Fibroblast of skin of scalp (primary cell): ENCODE data around the gene DDX42. TPM values are rescaled to one million over a fixed set of nuclear protein-coding genes. Genes with fewer than 3 reads are reported as not detected.

ENCODE experiments used
- DNase-seq: peaks from one replicate; pipeline ENCODE4 v3.0.0-alpha.2; 2013
- polyA plus RNA-seq, 2 experiments: library from polyadenylated mRNA; unstranded; fragments of 120-200 nt; gene quantifications; one replicate each; pipeline ENCODE4 v1.2.1, GENCODE V29; 2013; ENCODE audit not compliant: insufficient read length in 2 of 2

The DDX42 gene
- 91.5 TPM for polyA plus RNA-seq (2013, experiment 1 of 2; ENCODE audit: insufficient read length)
- 91.9 TPM for polyA plus RNA-seq (2013, experiment 2 of 2; ENCODE audit: insufficient read length)

DNA sequence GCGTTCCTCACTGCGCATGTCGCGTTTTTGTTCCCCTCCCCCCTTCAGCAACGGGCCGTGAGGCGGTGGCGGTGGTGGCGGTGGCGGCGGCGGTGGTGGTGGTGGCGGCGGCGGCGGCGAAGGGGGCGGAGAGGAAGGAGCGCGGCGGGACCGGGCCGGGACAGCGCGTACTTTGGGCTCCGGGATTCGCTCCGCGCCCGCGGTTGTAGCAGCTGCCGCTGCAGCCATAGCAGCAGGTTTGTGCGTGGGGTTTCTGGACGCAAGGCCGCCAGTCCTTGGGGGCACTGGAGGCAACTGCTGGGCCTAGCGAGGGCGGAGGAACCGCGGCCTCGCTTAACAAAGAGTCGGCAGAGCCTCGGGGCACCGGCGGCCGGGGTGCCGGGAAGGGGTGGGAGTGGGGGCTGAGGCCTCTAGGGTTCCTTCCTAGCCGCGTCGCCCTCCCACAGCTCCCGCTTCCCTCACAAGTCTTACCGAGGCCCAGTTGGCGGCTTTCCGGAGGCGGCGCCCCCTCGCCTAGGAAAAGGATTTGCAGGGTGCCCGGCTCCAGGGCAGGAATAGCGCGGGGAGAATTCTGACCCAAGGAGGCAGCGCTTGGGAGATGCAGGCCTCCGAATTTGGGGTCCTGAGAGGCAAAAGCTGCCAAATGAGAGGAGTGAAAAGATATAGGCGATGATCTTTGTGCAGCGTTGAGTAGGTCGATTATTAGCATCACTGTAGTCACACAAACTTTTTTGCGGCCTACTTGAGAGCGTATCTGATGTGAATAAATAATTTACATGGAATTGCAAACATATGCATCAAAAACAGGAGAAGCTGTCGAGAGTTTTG is at the start of gene DDX42:
Gene DDX42 (plus strand): TSS at position 30 of the 828 bp plus-strand sequence. CDS start 12,880 bp downstream, outside the sequence.
- peak; percentile 62 for DNase-seq

DNA sequence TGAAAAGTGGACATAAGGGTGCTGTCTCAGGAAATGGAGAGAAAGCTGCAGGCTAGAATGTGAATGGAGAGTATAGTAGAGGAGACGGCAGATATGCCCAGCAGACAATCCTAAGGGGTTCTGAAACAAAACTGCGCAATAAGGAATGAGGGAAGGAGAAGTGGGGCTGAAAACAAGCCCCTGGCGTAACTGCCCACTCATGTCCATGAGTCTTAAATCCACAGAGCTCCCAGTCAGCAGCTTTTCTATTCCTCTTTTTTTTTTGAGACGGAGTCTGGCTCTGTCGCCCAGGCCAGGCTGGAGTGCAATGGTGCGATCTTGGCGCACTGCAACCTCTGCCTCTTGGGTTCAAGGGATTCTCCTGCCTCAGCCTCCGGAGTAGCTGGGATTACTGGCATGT is 38.3 kb upstream of the DDX42 start:
- DNase-seq: no peak

DNA sequence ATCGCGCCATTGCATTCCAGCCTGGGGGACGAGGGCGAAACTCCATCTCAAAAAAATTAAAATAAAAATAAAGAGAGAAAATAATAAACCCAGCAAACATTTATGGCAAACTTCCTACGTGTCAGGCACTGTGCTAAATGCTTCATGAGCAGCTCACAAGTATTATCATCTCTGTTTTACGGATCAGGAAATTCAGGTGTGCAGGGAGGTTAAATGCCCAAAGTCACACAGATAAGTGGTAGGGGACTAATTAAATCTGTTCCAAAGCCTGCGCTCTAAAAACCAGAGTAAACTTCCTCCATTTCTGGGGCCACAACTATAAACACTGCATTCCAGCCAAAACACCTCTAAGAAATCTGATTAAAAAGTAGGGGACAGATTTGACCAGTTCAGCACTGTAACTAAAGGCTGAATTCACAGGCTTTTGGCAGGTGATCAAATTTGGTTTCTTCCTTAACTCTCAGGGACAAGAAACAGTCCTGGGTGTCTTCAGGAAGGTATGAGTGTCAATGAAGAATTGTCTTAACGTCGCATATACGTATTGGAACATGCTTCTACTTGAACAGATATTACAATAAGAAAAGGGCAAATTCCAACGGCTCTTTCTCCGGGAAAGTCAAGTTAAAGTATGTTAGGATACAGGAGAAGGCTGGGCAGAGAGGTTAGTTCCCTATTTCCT is 33.4 kb upstream of the DDX42 start:
- no peak for DNase-seq

DNA sequence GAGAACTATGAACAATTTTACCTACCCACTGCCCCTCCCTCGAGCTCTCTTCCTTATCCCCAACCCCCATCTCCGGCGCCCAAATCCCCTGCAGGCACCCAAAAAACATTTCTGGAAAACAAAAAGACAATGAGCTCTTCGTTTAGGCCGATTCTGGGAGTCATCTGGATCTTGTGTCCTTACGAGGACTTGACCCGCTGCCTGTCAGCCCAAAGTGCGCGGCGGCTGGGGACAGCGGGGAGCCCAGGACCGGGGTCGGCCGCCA is 32.9 kb upstream of the DDX42 start:
- no peak for DNase-seq

- peak; percentile 96 for DNase-seq
These were observed 32.4 kb upstream of the DDX42 start, which contains the start of gene STRADA for GRCh38 chr17:63741408-63742173. STRADA (minus strand) TSS chr17:63741799; CDS start chr17:63728369, 13,430 bp downstream.

GRCh38 chr17:63751806-63752205 is 22.2 kb upstream of the DDX42 start:
- no peak for DNase-seq

- DNase-seq: no peak
These were observed 21.3 kb upstream of the DDX42 start for GRCh38 chr17:63752707-63753106.

DNA sequence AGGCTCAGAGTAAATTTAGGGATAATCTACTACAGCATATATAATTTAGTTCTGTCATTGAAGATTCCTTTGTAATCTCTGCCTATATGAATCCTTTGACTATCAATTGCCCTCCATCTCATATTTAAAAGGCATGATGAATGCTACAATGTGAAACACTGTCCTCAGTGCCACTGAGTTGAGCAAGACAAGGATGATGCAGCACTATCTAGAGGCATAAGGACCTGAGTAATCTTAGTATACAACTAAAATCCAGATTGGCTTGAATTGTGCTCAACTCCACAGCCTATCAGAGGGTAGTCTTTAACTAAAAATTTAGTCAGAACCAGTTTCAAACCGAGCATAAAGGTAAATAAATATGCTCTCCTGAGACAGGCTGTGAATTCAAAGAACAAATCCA is 20.8 kb upstream of the DDX42 start:
- no peak for DNase-seq

DNA sequence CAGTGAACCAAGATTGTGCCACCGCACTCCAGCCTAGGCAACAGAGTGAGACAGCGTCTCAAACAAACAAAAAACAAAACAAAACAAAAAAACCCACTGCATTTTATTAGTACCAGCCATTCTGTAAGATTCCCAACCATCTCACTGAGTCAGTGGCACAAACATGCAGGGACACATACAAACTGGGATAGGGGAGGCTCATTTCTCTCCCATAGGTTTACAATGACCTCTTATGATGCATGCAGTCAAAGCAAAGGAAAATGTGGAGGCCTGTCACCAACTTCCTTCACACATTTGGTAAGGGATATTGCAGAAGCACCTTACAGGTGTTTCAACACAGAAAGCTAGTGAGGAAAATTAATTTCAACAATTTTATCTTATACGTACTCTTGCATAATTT is 19.9 kb upstream of the DDX42 start:
- no peak for DNase-seq

DNA sequence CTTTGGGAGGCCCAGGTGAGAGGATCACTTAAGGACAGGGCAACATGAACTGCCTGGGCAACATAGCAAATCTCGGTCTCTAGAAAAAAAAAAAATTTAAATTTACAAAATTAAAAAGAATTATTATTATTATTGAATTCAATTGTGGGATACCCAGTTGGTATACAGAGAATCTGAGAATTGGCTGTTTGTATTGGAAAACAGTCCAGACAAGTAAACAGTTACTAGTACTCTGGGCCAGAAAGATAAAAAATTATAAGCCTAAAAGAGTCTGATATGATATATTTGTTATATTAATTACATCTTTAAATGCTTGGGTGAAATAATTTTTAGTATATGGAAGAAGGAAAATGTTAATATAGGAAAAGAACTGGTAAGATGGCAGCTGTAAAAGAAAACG is 15.5 kb upstream of the DDX42 start:
- DNase-seq: no peak

GRCh38 chr17:63760771-63761539 is 13.0 kb upstream of the DDX42 start:
- DNase-seq: no peak

DNA sequence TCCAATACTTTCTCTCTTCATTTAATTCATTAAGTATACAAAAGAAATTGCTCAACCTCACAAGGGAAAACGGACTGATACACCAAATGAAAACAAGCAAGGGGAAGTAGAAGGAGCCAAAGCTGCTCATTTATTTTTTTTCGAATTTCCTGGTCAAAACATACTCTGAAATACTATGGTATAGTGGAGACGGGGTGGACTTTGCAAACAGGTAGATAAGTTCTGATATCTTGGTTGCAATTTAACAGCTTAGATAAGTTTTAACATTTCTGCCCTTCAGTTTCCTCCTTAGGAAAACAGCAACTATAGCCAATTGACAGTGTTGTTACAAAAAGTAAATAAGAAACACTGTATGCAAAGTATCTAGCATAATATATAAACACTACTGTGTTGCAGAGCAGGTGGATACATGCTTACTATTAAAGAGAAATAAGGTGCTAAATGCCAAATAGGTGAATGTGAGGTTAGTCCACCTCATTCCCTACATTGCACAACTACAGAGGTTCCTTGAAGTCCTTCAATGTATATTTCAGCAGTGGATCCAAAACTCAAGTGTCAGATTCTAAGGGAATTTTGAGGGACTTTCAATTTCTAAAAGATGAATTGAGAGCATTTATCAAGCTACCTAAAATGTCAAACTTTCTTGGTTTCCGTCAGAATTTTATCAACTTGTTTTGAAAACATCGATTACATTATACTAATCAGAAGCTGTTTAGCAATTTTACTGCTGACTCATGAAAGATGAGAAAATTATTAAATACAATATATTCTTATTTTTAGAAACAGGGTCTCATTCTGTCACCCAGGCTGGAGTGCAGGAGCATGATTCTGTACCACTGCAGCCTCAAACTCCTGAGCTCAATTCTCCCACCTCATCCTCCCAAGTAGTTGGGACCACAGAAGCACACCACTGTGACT is 11.6 kb upstream of the DDX42 start:
- DNase-seq: no peak

DNA sequence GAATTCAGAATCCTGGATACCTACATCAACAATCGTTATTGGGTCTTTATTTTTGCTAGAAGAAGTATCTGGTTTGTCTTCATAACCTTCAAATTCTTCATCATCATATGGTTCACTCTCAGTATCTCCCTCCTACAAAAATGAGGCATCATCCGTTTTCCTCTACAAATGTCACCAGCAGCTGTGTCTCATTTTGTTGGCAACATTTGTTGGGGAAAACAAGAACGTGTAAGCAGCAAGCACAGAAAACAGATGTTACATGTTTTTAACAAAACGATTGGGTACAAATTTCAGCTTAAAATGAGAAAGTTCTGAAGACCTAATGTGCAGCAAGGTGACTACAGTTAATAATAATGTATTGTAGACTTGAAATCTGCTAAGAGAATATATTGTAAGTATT is 9.3 kb upstream of the DDX42 start:
- DNase-seq: no peak

GRCh38 chr17:63766754-63767153 is 7.2 kb upstream of the DDX42 start:
- no peak for DNase-seq

DNA sequence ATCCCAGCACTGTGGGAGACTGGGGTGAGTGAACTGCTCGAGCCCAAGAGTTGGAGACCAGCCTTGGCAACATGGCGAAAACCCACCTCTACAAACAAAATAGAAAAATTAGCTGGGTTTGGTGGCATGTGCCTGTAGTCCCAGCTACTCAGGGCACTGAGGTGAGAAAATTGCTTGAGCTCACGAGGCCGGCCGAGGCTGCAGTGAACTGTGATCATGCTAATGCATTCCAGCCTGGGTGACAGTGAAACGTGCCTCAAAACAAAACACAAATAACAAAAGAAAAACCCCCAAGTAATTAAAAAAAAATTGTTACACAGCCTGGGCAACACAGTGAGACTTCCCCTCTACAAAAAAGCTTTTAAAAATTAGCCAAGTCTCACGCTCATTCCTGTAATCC is 5.5 kb upstream of the DDX42 start:
- no peak for DNase-seq

DNA sequence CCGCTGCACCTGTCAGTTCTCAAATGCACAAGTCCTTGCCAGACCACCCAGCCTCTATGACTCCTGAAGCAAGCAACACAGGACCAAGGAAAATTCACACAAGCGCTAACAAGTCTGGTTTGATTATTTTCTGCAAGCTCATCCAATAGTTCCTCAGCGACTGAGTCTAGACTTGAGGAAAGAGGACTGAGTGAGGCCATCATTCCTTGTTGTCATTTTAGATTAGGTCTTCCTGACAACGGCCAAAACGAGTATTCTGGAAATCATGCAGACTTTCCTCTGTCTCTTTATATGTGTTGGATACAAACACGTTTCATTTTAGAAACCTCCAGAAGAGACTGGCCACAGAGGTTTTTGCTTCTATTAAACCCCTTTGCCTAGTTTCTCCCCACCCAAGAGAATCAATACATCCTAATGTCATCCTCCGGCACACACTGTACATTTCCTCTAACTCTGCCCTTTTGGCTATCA is 1.1 kb upstream of the DDX42 start:
- DNase-seq: peak; percentile 5

DNA sequence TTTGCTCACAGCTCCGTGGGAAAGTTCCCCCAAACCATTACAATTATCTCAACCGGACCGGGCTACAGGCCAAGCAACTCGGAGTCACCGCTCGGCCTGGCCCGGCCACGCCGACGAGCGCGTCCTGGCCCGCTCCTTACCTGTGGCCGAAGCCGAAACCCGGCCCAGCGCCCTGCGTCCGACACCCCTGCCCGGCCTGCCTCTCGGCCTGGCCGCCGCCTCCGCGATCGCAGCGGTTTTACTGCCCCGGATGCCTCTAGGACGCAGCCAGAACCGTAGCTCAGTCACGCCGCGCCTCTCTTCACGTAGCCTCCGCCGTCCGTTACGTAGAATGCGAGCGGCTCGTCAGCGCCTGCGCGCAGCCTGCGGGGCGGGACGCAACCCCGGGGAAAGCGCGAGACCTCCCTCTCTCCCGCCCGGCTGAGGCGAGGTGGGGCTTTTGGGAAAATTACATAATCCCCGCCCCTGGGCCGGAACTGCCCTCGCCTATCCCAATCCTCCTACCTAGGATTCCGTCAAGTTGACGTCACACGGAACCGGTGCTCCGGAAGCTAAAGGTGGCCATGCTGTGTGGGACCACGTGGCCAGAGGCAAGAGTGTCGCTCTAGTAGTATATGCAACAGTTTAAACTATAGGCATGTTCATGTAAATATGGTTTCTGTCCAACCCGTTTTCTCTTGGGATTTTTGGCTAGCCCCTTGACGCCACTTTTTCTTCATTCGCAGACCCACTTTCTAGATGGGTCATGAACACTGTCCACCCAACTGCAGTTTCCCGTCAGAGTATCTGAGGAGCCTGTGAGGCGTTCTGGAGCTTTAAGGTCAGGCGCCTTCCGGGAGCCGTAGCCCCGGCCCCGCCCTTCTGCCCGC is 464 bp upstream of the DDX42 start, which contains the start of gene CCDC47:
Gene CCDC47 (minus strand): TSS at position 326 of the 869 bp plus-strand sequence. CDS start 7,422 bp downstream, outside the sequence.
- peak; percentile 100 for DNase-seq

DNA sequence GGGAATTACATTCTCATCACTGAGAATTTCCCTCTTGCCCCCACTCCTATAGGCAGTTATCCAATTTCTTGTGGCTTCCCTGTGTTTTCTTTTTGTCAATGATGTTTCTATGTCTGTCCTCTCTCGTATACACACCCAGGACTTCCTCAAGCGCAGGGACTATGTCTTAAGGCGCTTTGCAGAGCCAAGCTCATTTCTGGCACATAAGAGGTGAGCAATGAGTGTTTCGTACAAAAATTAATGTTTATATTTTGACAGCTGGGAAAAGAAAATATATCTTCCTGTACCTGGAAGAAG is 947 bp downstream of the DDX42 start:
- peak; percentile 4 for DNase-seq

DNA sequence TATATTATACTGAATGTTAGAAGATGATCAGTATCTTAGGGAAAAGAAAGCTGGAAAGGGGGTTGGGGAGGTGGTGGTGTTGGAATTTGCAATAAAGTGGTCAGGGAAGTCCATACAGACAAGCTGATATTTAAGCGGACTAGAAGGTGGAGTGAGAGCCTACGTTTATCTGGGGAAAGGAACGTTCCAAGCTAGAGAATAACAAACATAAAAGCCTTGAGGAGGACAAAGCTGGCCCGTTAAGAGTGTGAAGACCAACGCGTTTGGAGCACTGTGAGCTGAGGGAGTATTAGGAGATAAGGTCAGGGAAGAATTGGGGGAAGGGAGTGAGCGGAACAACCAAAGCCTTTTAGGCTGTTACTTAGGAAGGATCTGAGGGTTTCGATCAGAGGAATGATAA is 1.4 kb downstream of the DDX42 start:
- DNase-seq: no peak

DNA sequence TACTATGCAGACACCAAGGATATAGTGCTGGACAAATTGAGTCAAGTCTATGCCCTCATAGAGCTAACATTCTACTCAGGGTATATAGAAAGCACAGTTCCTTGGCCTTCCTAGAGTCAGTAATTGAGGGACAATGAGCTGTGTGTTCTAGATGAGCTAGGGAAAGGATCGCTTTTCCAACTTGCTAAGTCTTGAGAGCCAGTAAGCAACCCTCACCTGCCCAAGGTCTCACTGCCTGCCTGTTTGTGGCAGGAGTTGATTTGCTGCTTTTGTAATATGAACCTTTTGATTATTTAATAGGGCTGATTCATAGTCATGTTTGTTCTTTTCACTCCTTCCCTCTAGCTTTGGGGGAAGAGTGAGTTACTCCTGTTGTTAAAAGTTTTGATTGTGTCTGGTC is 6.5 kb downstream of the DDX42 start:
- no peak for DNase-seq
